Measurements from ENCODE around the gene ELAVL4.

Gene ELAVL4

GRCh38 chr1:50180367-50180766 lies 71.6 kb downstream of the ELAVL4 start:
- DNase-seq (ENCODE audit: low read depth): no peak

GRCh38 chr1:50181027-50181663 lies 72.4 kb downstream of the ELAVL4 start:
- no peak for DNase-seq (ENCODE audit: low read depth)

GRCh38 chr1:50183378-50184133 lies 74.8 kb downstream of the ELAVL4 start:
- DNase-seq (ENCODE audit: low read depth): no peak

GRCh38 chr1:50189369-50189768 lies 80.6 kb downstream of the ELAVL4 start:
- DNase-seq (ENCODE audit: low read depth): no peak

- DNase-seq (ENCODE audit: low read depth): no peak
Measured at GRCh38 chr1:50193002-50193401, 84.3 kb downstream of the ELAVL4 start.

GRCh38 chr1:50195205-50195604 lies 86.5 kb downstream of the ELAVL4 start:
- no peak for DNase-seq (ENCODE audit: low read depth)

- no peak for DNase-seq (ENCODE audit: low read depth)
Measured at GRCh38 chr1:50196081-50196480, 87.4 kb downstream of the ELAVL4 start.

GRCh38 chr1:50197216-50197615 lies 88.5 kb downstream of the ELAVL4 start:
- DNase-seq (ENCODE audit: low read depth): no peak

- no peak for DNase-seq (ENCODE audit: low read depth)
Measured at GRCh38 chr1:50208315-50208714, 99.6 kb downstream of the ELAVL4 start.

- DNase-seq (ENCODE audit: low read depth): no peak
Measured at GRCh38 chr1:50208756-50209155, 100.0 kb downstream of the ELAVL4 start.

GRCh38 chr1:50209749-50210148 lies 101.0 kb downstream of the ELAVL4 start:
- no peak for DNase-seq (ENCODE audit: low read depth)

GRCh38 chr1:50213505-50213904 lies 104.8 kb downstream of the ELAVL4 start:
- DNase-seq (ENCODE audit: low read depth): no peak

GRCh38 chr1:50214717-50215116 lies 106.0 kb downstream of the ELAVL4 start:
- DNase-seq (ENCODE audit: low read depth): no peak

- DNase-seq (ENCODE audit: low read depth): no peak
Measured at GRCh38 chr1:50218344-50219120, 109.8 kb downstream of the ELAVL4 start.

GRCh38 chr1:50228871-50229384 lies 120.2 kb downstream of the ELAVL4 start:
- no peak for DNase-seq (ENCODE audit: low read depth)

- no peak for DNase-seq (ENCODE audit: low read depth)
Measured at GRCh38 chr1:50231209-50231608, 122.5 kb downstream of the ELAVL4 start.

- no peak for DNase-seq (ENCODE audit: low read depth)
Measured at GRCh38 chr1:50232336-50232735, 123.6 kb downstream of the ELAVL4 start.

GRCh38 chr1:50236656-50237055 lies 127.9 kb downstream of the ELAVL4 start:
- no peak for DNase-seq (ENCODE audit: low read depth)

GRCh38 chr1:50237056-50237455 lies 128.3 kb downstream of the ELAVL4 start:
- no peak for DNase-seq (ENCODE audit: low read depth)

- no peak for DNase-seq (ENCODE audit: low read depth)
Measured at GRCh38 chr1:50243939-50244338, 135.2 kb downstream of the ELAVL4 start.

GRCh38 chr1:50246869-50247268 lies 138.1 kb downstream of the ELAVL4 start:
- no peak for DNase-seq (ENCODE audit: low read depth)

GRCh38 chr1:50251702-50252101 lies 143.0 kb downstream of the ELAVL4 start:
- no peak for DNase-seq (ENCODE audit: low read depth)

- DNase-seq (ENCODE audit: low read depth): no peak
Measured at GRCh38 chr1:50252196-50252595, 143.5 kb downstream of the ELAVL4 start.
